ENCODE measurements around the gene S100A3. TPM values are rescaled to one million over a fixed set of nuclear protein-coding genes. Genes with fewer than 3 reads are reported as not detected.
"Not testable (repeated sequence)": the region's sequence is repeated elsewhere in the genome, so short reads cannot be mapped to it uniquely, and the experiment has no call there.

Gene S100A3
- total and polyA plus RNA-seq, 7 donors = 0.34 to 6.6 (median 1.1) TPM

- 88 to 92% (median 88%) methylated on average over 5 of the region's 5 CpGs for WGBS, 3 donors
- ATAC-seq = no peak
- Histone ChIP-seq H3K36me3 (ENCODE audit: insufficient read depth in 1 of 2, low read depth in 1 of 2) (no peaks in the 10 kb centered on the region), H3K27ac (no peak overlapping the region), H3K9me3 (no peaks in the 10 kb centered on the region), H3K4me1 (no peaks in the 10 kb centered on the region), H3K4me3 (no peak overlapping the region), H3K27me3 (ENCODE audit: insufficient read depth in 3 of 3, low read length in 2 of 3) (peaks cover 0 to 4% (median 0%) of the 10 kb centered on the region in 3 donors)
- no peak for DNase-seq
- no peak for TF ChIP-seq CTCF (IDR thresholded peaks at IDR 0.05)
- intact Hi-C loops (cut with DNase I) = no loop called here
These were observed 21.4 kb downstream of the S100A3 start for GRCh38 chr1:153527683-153528040.

- intact Hi-C loops (cut with DNase I) = no loop called here
- TF ChIP-seq CTCF (IDR thresholded peaks at IDR 0.05) = no peak
- H3K27ac ChIP-seq = no peak overlapping the region
- no peaks in the 10 kb centered on the region for H3K4me1 ChIP-seq
- H3K4me3 ChIP-seq = no peak overlapping the region
- H3K27me3 ChIP-seq (ENCODE audit: insufficient read depth in 3 of 3, low read length in 2 of 3) = peaks cover 0 to 4% (median 0%) of the 10 kb centered on the region in 3 donors
- 80 to 91% (median 80%) methylated on average over 8 of the region's 8 CpGs for WGBS, 3 donors
- ATAC-seq (no peak), DNase-seq (no peak)
- H3K36me3 ChIP-seq (ENCODE audit: insufficient read depth in 1 of 2, low read depth in 1 of 2) = no peaks in the 10 kb centered on the region
- no peaks in the 10 kb centered on the region for H3K9me3 ChIP-seq
These were observed 21.9 kb downstream of the S100A3 start for GRCh38 chr1:153527023-153527682.

- Histone ChIP-seq H3K9me3 (no peaks in the 10 kb centered on the region), H3K36me3 (ENCODE audit: insufficient read depth in 1 of 2, low read depth in 1 of 2) (no peaks in the 10 kb centered on the region), H3K27ac (no peak overlapping the region), H3K27me3 (ENCODE audit: insufficient read depth in 3 of 3, low read length in 2 of 3) (no peaks in the 10 kb centered on the region), H3K4me1 (no peaks in the 10 kb centered on the region), H3K4me3 (no peak overlapping the region)
- intact Hi-C loops (cut with DNase I) = no loop called here
- no peak for TF ChIP-seq CTCF (IDR thresholded peaks at IDR 0.05)
- ATAC-seq (no peak), DNase-seq (peak in 1 of 2 donors; percentile 39)
- 56 to 64% (median 61%) methylated on average over 8 of the region's 8 CpGs for WGBS, 3 donors
These were observed 22.9 kb downstream of the S100A3 start for GRCh38 chr1:153526132-153526543.

- intact Hi-C loops (cut with DNase I) = no loop called here
- no peak for TF ChIP-seq CTCF (IDR thresholded peaks at IDR 0.05)
- Histone ChIP-seq H3K27me3 (ENCODE audit: insufficient read depth in 3 of 3, low read length in 2 of 3) (no peaks in the 10 kb centered on the region), H3K4me1 (no peaks in the 10 kb centered on the region), H3K4me3 (no peak overlapping the region), H3K27ac (no peak overlapping the region), H3K36me3 (ENCODE audit: insufficient read depth in 1 of 2, low read depth in 1 of 2) (no peaks in the 10 kb centered on the region), H3K9me3 (no peaks in the 10 kb centered on the region)
- 33 to 72% (median 37%) methylated on average over 3 of the region's 3 CpGs for WGBS, 3 donors
- ATAC-seq (peak in 2 of 4 donors; percentile 38 to 44), DNase-seq (peak; percentile 27 to 50)
These were observed 23.9 kb downstream of the S100A3 start for GRCh38 chr1:153525088-153525728.

GRCh38 chr1:153522353-153523048, 26.6 kb downstream of the S100A3 start:
- ATAC-seq; H3K36me3 ChIP-seq (ENCODE audit: insufficient read depth in 1 of 2, low read depth in 1 of 2); H3K9me3 ChIP-seq; H3K4me3 ChIP-seq; DNase-seq; intact Hi-C loops (cut with DNase I); H3K27me3 ChIP-seq (ENCODE audit: insufficient read depth in 3 of 3, low read length in 2 of 3); H3K27ac ChIP-seq; H3K4me1 ChIP-seq: not testable (repeated sequence)
- 76 to 87% (median 86%) methylated on average over 13 to 14 of the region's 14 CpGs for WGBS, 3 donors

GRCh38 chr1:153521808-153522207, 27.2 kb downstream of the S100A3 start:
- ATAC-seq; H3K4me1 ChIP-seq; H3K4me3 ChIP-seq; intact Hi-C loops (cut with DNase I); H3K9me3 ChIP-seq; H3K36me3 ChIP-seq (ENCODE audit: insufficient read depth in 1 of 2, low read depth in 1 of 2); DNase-seq; H3K27ac ChIP-seq; H3K27me3 ChIP-seq (ENCODE audit: insufficient read depth in 3 of 3, low read length in 2 of 3): not testable (repeated sequence)
- 95 to 98% (median 96%) methylated on average over 33 to 37 of the region's 37 CpGs for WGBS, 3 donors

Data from psoas muscle (tissue), 8 donors.